K562 (cell line): ENCODE data around the gene ABHD1. TPM values are rescaled to one million over a fixed set of nuclear protein-coding genes. Genes with fewer than 3 reads are reported as not detected.

Experiments
- CGGBP1 ChIP-seq: fragments of 250-450 bp; sonication (Bioruptor Pico); IDR thresholded peaks from 2 replicates; pipeline ENCODE4 v1.9.0; 2021; ENCODE audit warnings: mild to moderate bottlenecking
- CHD1 ChIP-seq: fragments of 200-600 bp; sonication (generic); IDR thresholded peaks from one replicate; pipeline ENCODE4 v1.6.1; 2012; ENCODE audit warnings: mild to moderate bottlenecking, moderate library complexity, low read length, inconsistent platforms
- ESRRA ChIP-seq: fragments of 450-650 bp; IDR thresholded peaks from 2 replicates; pipeline ENCODE4 v1.6.1; 2014; ENCODE audit warnings: low read depth, mild to moderate bottlenecking, moderate library complexity, borderline replicate concordance
- FOXM1 ChIP-seq, 2 experiments: fragments of 450-650 bp in 1 of 2; sonication (generic) in 1 of 2; formaldehyde crosslinking in 1 of 2; IDR thresholded peaks; 2 replicates each; pipeline versions ENCODE4 v1.6.1 to v1.9.0; 2017 to 2022; ENCODE audit warnings: low read depth in 2 of 2, mild to moderate bottlenecking in 2 of 2, missing genetic modification reagents in 1 of 2, moderate library complexity in 1 of 2
- HEY1 ChIP-seq: fragments of 250-450 bp; sonication (Bioruptor Pico); IDR thresholded peaks from 2 replicates; pipeline ENCODE4 v1.5.0; 2020; ENCODE audit warnings: mild to moderate bottlenecking, moderate library complexity, borderline replicate concordance
- NONO ChIP-seq, 2 experiments: fragments of 200-400 bp in 1 of 2; fragments of 450-650 bp in 1 of 2; formaldehyde crosslinking in 1 of 2; IDR thresholded peaks; 2 replicates each; pipeline ENCODE4 v1.6.1; 2017; ENCODE audit warnings: low read depth in 2 of 2, mild to moderate bottlenecking in 2 of 2, moderate library complexity in 2 of 2, low read length in 1 of 2
- RERE ChIP-seq: sonication (generic); formaldehyde crosslinking; IDR thresholded peaks from 2 replicates; pipeline ENCODE4 v1.8.0; 2023; ENCODE audit warnings: missing genetic modification reagents, mild to moderate bottlenecking, borderline replicate concordance
- RREB1 ChIP-seq: fragments of 250-450 bp; sonication (Bioruptor Pico); IDR thresholded peaks from 2 replicates; pipeline ENCODE4 v1.4.0; 2020
- SPI1 ChIP-seq: IDR thresholded peaks from 2 replicates; pipeline ENCODE4 v1.6.1; 2011; ENCODE audit warnings: low read depth, low read length, control low read depth, borderline replicate concordance
- SREBF2 ChIP-seq: sonication (generic); formaldehyde crosslinking; IDR thresholded peaks from 2 replicates; pipeline ENCODE4 v1.4.0; 2020; ENCODE audit warnings: mild to moderate bottlenecking, missing genetic modification reagents
- TAF7 ChIP-seq: fragments of 450-650 bp; IDR thresholded peaks from 2 replicates; pipeline ENCODE4 v1.6.1; 2016; ENCODE audit warnings: missing genetic modification characterization, missing compliant biosample characterization
- VEZF1 ChIP-seq: fragments of 200-800 bp; sonication (Bioruptor generic); IDR thresholded peaks from 2 replicates; pipeline ENCODE4 v1.6.1; 2017; ENCODE audit warnings: missing genetic modification characterization, missing compliant biosample characterization
- ZKSCAN3 ChIP-seq: fragments of 250-450 bp; sonication (Bioruptor Pico); IDR thresholded peaks from 2 replicates; pipeline ENCODE4 v1.4.0; 2020
- polyA plus RNA-seq, 8 experiments: library from polyadenylated mRNA; depleted of rRNA in 4 of 8; stranded (reverse) in 5 of 8; unstranded in 3 of 8; fragments of >200 nt; fragmentation: Nextera tagmentation in 2 of 8; fragmentation: Illumina TruSeq in 1 of 8; extraction: Ambion mirVana in 2 of 8; extraction: Trizol in 1 of 8; gene quantifications; 2 replicates each; pipeline versions ENCODE4 v1.2.1 to v1.2.3, GENCODE V29; 2011 to 2014; ENCODE audit warnings: inconsistent platforms in 1 of 8, missing spikeins in 1 of 8
- total RNA-seq, 7 experiments: library from RNA; depleted of rRNA in 6 of 7; stranded (reverse); fragments of >200 nt in 6 of 7; fragmentation: Illumina TruSeq in 2 of 7; extraction: Trizol in 2 of 7; gene quantifications; 2 replicates each; pipeline versions ENCODE4 v1.2.1 to v1.2.3, GENCODE V29; 2011 to 2021; ENCODE audit warnings: low replicate concordance in 1 of 7

Gene ABHD1
- total and polyA plus RNA-seq, 9 of the 15 experiments (the other 6 are each of a cell fraction or from before 2014, with no cell fraction given) = 0.10 to 0.16 (median 0.11) TPM; not detected in 5

GRCh38 chr2:27092696-27093429 lies 30.8 kb upstream of the ABHD1 start (continued):
- TF ChIP-seq RERE (CRISPR knock-in tag) (no peak; the same call in 1 of the 2 replicates), ESRRA (peak; percentile 62; the same call in 1 of the 2 replicates), SREBF2 (CRISPR knock-in tag) (no peak), VEZF1 (CRISPR knock-in tag) (peak; percentile 39; the same call in 1 of the 2 replicates), FOXM1 (IDR thresholded peaks at IDR 0.05; ENCODE audit: low read depth) (no peak), FOXM1 (CRISPR knock-in tag; IDR thresholded peaks at IDR 0.05; ENCODE audit: low read depth) (0 out of 2 replicates have a peak, but pooled peaks have one; percentile 53), HEY1 (CRISPR knock-in tag) (no peak), SPI1 (no peak), CGGBP1 (CRISPR knock-in tag) (no peak), ZKSCAN3 (CRISPR knock-in tag) (no peak), RREB1 (CRISPR knock-in tag) (peak; percentile 98), NONO (IDR thresholded peaks at IDR 0.05; ENCODE audit: low read depth in 2 of 2, low read length in 1 of 2) (no peak), TAF7 (tag) (no peak), CHD1 (no peak)
